Stomach (tissue), 4 donors: Measurements from ENCODE around the gene BMP3.

Experiments
- EP300 ChIP-seq: sonication (generic); formaldehyde crosslinking; IDR thresholded peaks from one replicate; pipeline ENCODE4 v1.6.1; 2017; ENCODE audit warnings: antibody characterized with exemption
- POLR2A ChIP-seq, 4 donors: fragments of 450-650 bp; IDR thresholded peaks; one replicate each; pipeline ENCODE4 v1.6.1; 2016; ENCODE audit warnings: antibody characterized with exemption in 4 of 4, control low read depth in 2 of 4, mild to moderate bottlenecking in 1 of 4, moderate library complexity in 1 of 4
- POLR2AphosphoS5 ChIP-seq, 3 donors: sonication (generic); formaldehyde crosslinking; IDR thresholded peaks; one replicate each; pipeline ENCODE4 v1.6.1; 2016; ENCODE audit warnings: antibody characterized with exemption in 3 of 3
- TF ChIP-seq, protein P1 (sequence below), 7 experiments: fragments of 450-650 bp in 4 of 7; fragments of 200-600 bp in 3 of 7; sonication (generic) in 3 of 7; IDR thresholded peaks; one replicate each; pipeline ENCODE4 v1.5.1; 2016 to 2019; ENCODE audit warnings: antibody characterized with exemption in 7 of 7, control low read depth in 2 of 7, mild to moderate bottlenecking in 1 of 7

DNA sequence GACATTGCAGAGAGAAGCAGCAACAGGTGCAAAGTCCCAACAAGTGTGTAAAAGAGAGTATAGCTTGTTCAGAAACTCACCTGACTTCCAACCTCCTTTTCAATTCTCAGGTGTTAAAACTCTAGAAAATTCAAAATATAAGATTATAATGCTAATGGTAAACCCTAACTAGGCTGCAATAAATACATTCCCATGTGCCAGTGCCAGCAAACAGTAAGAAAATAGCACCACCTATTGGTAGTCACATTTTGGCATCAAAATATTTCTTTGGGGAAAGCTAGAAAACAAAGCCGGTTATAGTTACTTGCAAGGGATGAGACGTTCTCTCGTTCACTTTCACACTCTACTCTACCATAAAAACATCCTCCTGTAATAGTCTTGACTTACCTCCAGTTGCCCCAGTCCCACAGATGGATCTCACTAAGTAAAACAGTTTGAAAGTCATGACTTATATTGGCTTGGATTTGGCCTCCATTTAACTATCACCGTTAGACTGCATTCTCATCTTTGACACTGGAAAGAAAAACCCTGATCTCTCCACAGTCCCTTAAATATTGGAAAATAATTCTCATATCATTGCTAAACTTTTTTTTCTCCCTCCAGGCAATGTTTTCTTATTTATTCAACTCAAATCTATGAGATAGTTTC, 9.6 kb downstream of the BMP3 start:
- TF ChIP-seq POLR2AphosphoS5 (IDR thresholded peaks at IDR 0.05) (no peak), EP300 (no peak), POLR2A (IDR thresholded peaks at IDR 0.05) (no peak)
- TF ChIP-seq, protein P1, sequence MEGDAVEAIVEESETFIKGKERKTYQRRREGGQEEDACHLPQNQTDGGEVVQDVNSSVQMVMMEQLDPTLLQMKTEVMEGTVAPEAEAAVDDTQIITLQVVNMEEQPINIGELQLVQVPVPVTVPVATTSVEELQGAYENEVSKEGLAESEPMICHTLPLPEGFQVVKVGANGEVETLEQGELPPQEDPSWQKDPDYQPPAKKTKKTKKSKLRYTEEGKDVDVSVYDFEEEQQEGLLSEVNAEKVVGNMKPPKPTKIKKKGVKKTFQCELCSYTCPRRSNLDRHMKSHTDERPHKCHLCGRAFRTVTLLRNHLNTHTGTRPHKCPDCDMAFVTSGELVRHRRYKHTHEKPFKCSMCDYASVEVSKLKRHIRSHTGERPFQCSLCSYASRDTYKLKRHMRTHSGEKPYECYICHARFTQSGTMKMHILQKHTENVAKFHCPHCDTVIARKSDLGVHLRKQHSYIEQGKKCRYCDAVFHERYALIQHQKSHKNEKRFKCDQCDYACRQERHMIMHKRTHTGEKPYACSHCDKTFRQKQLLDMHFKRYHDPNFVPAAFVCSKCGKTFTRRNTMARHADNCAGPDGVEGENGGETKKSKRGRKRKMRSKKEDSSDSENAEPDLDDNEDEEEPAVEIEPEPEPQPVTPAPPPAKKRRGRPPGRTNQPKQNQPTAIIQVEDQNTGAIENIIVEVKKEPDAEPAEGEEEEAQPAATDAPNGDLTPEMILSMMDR (IDR thresholded peaks at IDR 0.05) = peak in 4 of 7 experiments; percentile 38 to 66 (median 44)
